ENCODE results near the gene MGAT4A.

The MGAT4A gene

DNA sequence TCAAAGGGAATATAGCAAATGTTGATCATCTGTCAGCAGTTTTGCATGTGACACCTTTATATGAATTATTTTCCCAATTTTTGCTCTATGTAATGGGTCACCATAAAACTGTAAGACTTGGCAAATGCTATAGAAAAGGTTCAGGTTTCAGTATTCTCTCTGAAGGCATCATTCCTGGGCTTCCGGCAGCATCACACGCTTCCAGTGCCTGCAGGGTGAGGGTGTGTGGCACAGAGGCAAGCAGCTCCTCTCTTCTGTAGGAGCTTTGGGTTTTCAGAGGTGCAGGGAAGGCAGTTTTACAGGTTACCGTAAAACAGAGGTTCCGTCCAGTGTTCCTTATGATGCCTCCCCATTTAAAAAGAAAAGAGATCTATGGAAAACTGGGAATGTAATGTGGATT is 141.4 kb downstream of the MGAT4A start:
- TF ChIP-seq, protein P1, sequence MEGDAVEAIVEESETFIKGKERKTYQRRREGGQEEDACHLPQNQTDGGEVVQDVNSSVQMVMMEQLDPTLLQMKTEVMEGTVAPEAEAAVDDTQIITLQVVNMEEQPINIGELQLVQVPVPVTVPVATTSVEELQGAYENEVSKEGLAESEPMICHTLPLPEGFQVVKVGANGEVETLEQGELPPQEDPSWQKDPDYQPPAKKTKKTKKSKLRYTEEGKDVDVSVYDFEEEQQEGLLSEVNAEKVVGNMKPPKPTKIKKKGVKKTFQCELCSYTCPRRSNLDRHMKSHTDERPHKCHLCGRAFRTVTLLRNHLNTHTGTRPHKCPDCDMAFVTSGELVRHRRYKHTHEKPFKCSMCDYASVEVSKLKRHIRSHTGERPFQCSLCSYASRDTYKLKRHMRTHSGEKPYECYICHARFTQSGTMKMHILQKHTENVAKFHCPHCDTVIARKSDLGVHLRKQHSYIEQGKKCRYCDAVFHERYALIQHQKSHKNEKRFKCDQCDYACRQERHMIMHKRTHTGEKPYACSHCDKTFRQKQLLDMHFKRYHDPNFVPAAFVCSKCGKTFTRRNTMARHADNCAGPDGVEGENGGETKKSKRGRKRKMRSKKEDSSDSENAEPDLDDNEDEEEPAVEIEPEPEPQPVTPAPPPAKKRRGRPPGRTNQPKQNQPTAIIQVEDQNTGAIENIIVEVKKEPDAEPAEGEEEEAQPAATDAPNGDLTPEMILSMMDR (IDR thresholded peaks at IDR 0.05; ENCODE audit: control insufficient read depth, extremely low read depth, insufficient read depth): no peak
- no peak overlapping the region for H3K4me3 ChIP-seq (ENCODE audit: low read depth, low read length)
- no peak for DNase-seq (ENCODE audit: low read depth)

DNA sequence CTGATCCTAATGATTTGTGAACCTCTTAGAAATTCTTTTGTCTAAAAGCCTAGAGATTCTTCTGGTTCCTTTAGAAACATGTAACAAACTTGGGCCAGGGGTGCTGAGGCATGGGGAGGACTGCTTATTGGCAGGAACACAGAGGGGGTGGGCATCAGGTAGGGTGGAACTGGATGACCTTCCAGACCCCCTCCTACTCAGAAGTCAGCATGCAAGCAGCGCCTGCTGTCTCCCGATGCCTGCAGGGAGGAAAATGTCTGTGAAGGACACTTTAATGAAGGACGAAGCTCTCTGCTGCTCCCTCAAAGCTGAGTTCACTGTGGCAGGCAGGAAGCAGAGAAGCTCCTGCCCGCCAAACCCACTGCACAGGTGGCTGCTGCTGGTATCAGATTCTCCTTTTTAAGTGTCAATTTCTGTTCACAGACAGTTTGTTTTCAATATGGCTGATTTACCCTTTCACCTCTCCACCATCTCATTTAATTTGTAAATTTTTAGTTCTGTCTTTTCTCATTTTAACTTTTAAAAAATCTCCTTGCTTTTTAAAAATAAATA is 142.0 kb downstream of the MGAT4A start:
- H3K4me3 ChIP-seq (ENCODE audit: low read depth, low read length): no peak overlapping the region
- TF ChIP-seq, protein P1 (IDR thresholded peaks at IDR 0.05; ENCODE audit: control insufficient read depth, extremely low read depth, insufficient read depth): no peak
- no peak for DNase-seq (ENCODE audit: low read depth)

DNA sequence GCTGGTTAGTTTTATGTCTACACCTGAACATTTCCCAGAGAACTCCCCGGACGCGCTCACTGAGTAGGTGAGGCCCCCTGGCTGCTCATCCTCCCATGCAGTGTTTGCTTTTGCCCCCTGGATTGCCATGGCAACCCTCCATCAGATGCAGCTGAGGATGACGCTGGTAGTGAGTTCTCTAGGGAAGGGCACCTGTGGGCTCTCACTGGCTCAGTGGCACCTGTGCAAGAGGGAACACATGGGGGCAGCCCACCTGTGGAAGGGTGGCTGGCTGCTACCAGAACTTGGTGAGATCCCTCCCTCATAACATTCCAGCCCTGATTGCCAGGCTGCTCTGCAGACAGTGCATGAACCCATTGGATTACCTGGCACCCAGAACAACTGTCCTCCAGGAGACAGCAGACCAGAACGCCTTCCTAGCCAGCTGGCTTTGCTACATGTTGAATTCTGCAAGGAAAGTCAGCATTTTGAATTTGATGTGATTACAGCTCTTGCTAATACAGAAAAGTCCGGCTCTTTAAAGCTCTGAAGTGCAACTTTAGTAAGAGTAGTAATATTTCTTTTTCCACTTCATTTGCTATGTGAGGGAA is 144.3 kb downstream of the MGAT4A start:
- no peak overlapping the region for H3K4me3 ChIP-seq (ENCODE audit: low read depth, low read length)
- no peak for DNase-seq (ENCODE audit: low read depth)
- TF ChIP-seq, protein P1 (IDR thresholded peaks at IDR 0.05; ENCODE audit: control insufficient read depth, extremely low read depth, insufficient read depth): no peak

DNA sequence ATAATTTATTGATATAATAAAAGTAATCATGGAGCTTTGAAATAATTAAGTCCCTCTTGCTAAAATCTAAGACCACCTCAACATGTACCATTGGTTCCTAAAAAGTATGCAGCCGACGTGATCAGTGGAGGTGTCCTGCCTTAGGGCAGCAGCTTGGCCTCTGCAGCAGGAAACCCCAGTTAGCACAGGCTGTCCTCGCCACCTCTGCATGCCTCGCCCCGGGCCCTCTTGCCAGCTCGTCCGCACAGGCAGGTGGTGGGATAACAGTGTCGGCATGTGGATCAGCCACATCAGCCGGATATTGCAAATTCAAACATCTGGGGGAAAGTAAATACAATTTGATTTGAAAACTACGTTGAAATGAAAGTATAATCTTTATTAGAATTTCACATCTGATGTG is 145.5 kb downstream of the MGAT4A start:
- TF ChIP-seq, protein P1 (IDR thresholded peaks at IDR 0.05; ENCODE audit: control insufficient read depth, extremely low read depth, insufficient read depth): no peak
- no peak overlapping the region for H3K4me3 ChIP-seq (ENCODE audit: low read depth, low read length)
- DNase-seq (ENCODE audit: low read depth): no peak

DNA sequence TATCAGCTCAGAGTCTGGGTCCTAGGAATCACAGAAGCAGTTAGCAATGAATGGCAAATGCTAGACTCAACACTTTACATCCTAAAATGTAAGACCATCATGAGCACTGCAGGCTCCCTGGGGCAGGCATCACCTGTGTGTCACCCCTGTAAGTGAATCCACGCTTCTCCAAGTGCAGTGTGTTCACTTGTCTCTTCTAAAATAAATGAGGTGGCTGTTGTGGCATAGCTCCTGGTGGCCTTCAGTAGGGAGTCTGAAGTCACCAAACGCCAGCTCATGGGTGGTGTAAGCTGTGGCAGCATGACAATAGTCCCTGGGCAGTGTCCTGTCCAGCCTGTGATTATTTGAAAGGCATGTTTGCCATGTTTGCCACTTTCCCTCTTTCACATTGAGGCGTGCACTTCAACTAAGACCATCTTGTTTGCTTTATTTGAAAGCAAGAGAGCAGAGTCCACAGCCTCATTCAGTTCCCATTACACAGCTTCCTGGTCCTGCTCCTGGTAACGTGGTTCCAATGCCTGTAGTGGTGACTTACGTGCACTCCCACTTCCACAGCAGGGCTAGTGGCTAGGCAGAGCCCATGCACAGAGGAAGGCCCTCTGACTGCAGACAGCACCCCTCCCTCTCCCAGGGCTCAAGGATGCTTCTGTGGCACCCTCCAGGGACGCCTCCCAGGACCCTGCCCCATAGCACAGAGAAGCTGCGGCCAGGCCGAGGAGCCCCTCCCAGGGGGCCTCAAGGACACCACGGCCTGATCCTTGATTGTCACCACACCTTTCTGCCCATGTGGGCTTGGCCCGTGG is 146.9 kb downstream of the MGAT4A start:
- no peak overlapping the region for H3K4me3 ChIP-seq (ENCODE audit: low read depth, low read length)
- TF ChIP-seq, protein P1 (IDR thresholded peaks at IDR 0.05; ENCODE audit: control insufficient read depth, extremely low read depth, insufficient read depth): no peak
- no peak for DNase-seq (ENCODE audit: low read depth)

DNA sequence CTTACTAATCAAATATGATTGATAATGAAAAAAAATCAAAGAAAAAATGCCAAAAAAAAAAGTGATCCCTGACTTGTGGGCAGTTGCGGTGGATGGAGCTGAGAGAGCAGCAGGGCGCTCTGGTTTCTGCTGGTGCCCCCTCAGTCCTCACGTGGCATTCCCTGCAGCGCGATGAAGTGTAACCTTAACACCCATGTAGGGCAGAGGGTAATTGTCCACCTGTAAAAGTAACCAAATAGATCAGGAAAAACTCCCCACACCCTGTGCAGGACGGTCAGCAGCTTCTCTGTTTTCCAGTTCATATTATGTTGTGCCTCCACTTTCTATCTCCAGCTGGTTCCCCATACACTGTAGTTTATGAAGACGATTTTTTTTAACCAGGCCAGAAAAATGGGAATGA is 147.7 kb downstream of the MGAT4A start:
- no peak overlapping the region for H3K4me3 ChIP-seq (ENCODE audit: low read depth, low read length)
- TF ChIP-seq, protein P1 (IDR thresholded peaks at IDR 0.05; ENCODE audit: control insufficient read depth, extremely low read depth, insufficient read depth): no peak
- DNase-seq (ENCODE audit: low read depth): no peak

All from LNCaP clone FGC (cell line).